GM12874 (cell line): Measurements from ENCODE around the gene ADD2.

Experiments used
- TF ChIP-seq, protein P1 (sequence below): IDR thresholded peaks from 2 replicates; pipeline ENCODE4 v1.5.1; 2011; ENCODE audit warnings: low read depth, mild to moderate bottlenecking, control low read depth, low read length, moderate library complexity; ENCODE audit not compliant: insufficient read depth

ADD2 gene

GRCh38 chr2:70767699-70768589 is at the start of gene ADD2:
Gene ADD2 (minus strand): TSS chr2:70768200. CDS start chr2:70706408, 61,792 bp downstream.
- TF ChIP-seq, protein P1, sequence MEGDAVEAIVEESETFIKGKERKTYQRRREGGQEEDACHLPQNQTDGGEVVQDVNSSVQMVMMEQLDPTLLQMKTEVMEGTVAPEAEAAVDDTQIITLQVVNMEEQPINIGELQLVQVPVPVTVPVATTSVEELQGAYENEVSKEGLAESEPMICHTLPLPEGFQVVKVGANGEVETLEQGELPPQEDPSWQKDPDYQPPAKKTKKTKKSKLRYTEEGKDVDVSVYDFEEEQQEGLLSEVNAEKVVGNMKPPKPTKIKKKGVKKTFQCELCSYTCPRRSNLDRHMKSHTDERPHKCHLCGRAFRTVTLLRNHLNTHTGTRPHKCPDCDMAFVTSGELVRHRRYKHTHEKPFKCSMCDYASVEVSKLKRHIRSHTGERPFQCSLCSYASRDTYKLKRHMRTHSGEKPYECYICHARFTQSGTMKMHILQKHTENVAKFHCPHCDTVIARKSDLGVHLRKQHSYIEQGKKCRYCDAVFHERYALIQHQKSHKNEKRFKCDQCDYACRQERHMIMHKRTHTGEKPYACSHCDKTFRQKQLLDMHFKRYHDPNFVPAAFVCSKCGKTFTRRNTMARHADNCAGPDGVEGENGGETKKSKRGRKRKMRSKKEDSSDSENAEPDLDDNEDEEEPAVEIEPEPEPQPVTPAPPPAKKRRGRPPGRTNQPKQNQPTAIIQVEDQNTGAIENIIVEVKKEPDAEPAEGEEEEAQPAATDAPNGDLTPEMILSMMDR, result 0 out of 2 replicates have a peak, but pooled peaks have one; percentile 0

- TF ChIP-seq, protein P1, result no peak
These were observed 49.4 kb upstream of the ADD2 start for GRCh38 chr2:70817284-70817954.

DNA sequence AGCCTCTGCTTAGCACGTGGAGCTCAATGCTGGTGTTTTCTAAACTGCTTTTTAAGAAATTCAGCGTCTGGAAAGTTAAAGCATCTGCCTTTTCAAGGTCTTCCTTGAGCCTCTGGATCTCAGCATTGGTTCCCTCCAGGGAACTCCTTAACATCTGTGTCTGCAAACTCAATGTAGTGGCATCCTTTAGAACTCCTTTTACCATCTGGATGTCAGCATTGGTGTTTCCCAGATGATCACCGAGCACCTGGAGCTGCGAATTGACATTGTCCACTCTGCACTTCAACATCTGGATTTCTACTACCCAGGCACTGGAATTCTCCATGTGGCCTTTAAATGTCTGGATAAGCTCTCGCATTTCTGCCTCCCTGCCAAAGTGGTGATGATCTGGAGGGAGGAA is 48.7 kb upstream of the ADD2 start:
- TF ChIP-seq, protein P1, result no peak

GRCh38 chr2:70808983-70809958 is 41.3 kb upstream of the ADD2 start:
- TF ChIP-seq, protein P1, result no peak

DNA sequence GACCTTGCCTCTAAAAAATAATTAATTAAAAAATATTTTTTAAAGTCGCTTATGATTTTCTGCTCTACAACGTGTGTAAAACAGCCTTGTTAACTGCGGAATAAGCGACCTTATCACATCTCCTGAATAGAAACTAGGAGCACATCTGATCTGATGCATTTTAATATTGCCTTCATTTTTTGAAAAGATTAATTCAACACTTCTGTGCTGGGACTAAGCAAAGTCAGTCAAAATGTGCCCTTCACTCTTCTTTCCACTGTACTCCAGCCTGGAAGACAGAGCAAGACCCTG is 39.8 kb upstream of the ADD2 start:
- TF ChIP-seq, protein P1, result no peak

DNA sequence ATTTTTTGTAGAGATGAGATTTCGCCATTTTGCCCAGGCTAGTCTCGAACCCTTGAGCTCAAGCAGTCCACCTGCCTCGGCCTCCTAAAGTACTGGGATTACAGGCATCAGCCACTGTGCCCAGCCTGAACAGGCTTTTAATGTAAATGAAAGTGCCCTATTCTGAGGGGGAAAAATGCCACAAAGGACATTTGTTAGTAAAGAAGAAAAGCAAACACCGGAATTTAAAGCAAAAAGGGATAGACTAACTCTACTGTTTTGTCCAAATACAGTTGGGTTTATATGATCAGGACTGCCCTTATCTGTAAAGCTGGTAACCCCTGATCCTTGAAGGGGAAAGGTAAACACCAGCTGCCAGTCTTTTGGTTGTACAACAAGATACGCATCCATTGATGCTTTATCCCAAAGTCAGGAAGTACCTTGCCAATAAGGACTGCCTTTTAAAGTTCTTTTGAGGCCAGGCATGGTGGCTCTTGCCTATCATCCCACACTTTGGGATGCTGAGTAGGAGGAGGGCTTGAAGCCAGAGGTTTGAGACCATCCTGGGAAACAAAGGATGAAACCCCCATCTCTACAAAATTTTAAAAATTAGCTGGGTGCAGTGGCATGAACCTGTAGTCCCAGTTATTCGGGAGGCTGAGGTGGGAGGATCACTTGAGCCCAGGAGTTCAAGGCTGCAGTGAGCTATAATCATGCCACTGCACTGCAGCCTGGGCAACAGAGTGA is 39.3 kb upstream of the ADD2 start:
- TF ChIP-seq, protein P1, result no peak

GRCh38 chr2:70806620-70807019 is 38.6 kb upstream of the ADD2 start:
- TF ChIP-seq, protein P1, result no peak
